Measurements from ENCODE around the gene SLC25A12.

DNA sequence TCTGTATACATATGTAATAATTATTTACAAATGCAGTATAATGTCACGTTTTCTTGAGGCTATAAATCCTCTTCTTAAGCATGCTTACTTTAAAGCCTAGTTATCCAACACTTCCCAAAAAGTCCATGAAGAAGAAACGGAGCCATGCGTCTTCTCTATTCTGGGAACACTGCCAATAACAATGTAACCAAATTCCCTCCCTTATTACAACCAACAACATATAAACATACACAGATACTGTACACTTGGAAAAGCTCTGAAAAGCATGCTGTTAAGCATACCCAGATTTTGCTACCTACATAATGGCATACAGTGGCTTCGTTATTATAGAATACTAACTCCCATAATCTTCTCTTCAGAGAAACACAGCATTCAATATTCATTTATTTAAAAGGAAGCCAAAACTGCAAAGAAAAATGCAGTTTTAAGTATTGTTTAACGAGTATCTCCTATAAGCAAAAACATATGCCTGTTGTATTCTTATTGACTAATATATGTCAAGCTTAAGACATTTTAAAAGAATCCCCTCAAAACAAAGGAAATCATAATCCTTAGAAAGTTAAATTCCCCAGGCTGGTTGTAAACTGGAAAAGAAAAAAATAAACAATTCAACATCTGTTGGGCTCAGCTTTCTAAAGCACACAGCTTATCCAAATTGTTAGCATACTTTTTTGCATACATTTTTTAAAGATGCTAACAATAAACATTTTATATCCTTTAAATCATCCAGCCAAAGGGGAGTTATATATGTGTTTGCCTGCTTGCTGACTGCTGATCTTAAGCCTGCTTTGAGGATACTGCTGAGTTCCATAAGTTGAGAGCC is 83.4 kb downstream of the SLC25A12 start:
- no peak for TF ChIP-seq FOXM1 (IDR thresholded peaks at IDR 0.05; ENCODE audit: borderline replicate concordance)
- TF ChIP-seq PKNOX1 (IDR thresholded peaks at IDR 0.05) = no peak
- TF ChIP-seq ELF4 (IDR thresholded peaks at IDR 0.05) = no peak
- 0 out of 2 replicates have a peak, but pooled peaks have one; percentile 8 for TF ChIP-seq L3MBTL2 (conservative IDR thresholded peaks at IDR 0.05)
- TF ChIP-seq LEF1 (IDR thresholded peaks at IDR 0.05; ENCODE audit: borderline replicate concordance) = no peak
- TF ChIP-seq BHLHE40 (IDR thresholded peaks at IDR 0.05; ENCODE audit: borderline replicate concordance) = no peak
- no peak for TF ChIP-seq FOXK2 (IDR thresholded peaks at IDR 0.05)
- TF ChIP-seq SP1 (IDR thresholded peaks at IDR 0.05) = no peak
- no peak for TF ChIP-seq SUZ12 (IDR thresholded peaks at IDR 0.05)

All from HEK293T (cell line).